WTC11 (cell line): ENCODE measurements around the gene NUDT21. TPM values are rescaled to one million over a fixed set of nuclear protein-coding genes. Genes with fewer than 3 reads are reported as not detected.

ENCODE experiments used
- ATAC-seq: fragments of 200-7000 bp; cut with Tn5 transposase; 2 replicates; pipeline ENCODE4 v1.10.0; 2021; ENCODE audit warnings: mild to moderate bottlenecking, moderate library complexity
- CTCF ChIA-PET: fragments of 300-600 bp; sonication (Branson Sonifier 250); formaldehyde crosslinking; loops from one replicate; lab custom pipeline; 2021; ENCODE audit warnings: antibody characterized with exemption; lab: Charles Lee
- POLR2A ChIA-PET: fragments of 350-600 bp; sonication (Branson Sonifier 250); formaldehyde crosslinking; loops from one replicate; lab custom pipeline; 2021; ENCODE audit warnings: antibody characterized with exemption; lab: Charles Lee
- DNase-seq: peaks from one replicate; pipeline ENCODE4 v3.0.0; 2021; ENCODE audit warnings: low spot score
- H3K27ac Mint-ChIP-seq: 2 replicates; pipeline ENCODE4 v1.8.0; 2021; ENCODE audit warnings: mixed read lengths
- H3K27me3 Mint-ChIP-seq: 2 replicates; pipeline ENCODE4 v1.8.0; 2021; ENCODE audit warnings: low read depth, mild to moderate bottlenecking, moderate library complexity, mixed read lengths
- H3K36me3 Mint-ChIP-seq: 2 replicates; pipeline ENCODE4 v1.8.0; 2021; ENCODE audit warnings: mixed read lengths
- H3K4me1 Mint-ChIP-seq: 2 replicates; pipeline ENCODE4 v1.8.0; 2022; ENCODE audit warnings: mixed read lengths
- H3K4me3 Mint-ChIP-seq: 2 replicates; pipeline ENCODE4 v1.8.0; 2021; ENCODE audit warnings: mild to moderate bottlenecking, moderate library complexity, mixed read lengths
- H3K9me3 Mint-ChIP-seq: 2 replicates; pipeline ENCODE4 v1.8.0; 2021; ENCODE audit warnings: mixed read lengths
- ELF4 ChIP-seq: sonication (generic); formaldehyde crosslinking; IDR thresholded peaks from 2 replicates; pipeline ENCODE4 v1.8.1; 2022; ENCODE audit warnings: low read depth, mild to moderate bottlenecking, moderate library complexity, missing genetic modification reagents
- GTF2I ChIP-seq: fragments of 250-450 bp; sonication (Bioruptor Pico); conservative IDR thresholded peaks from 2 replicates; pipeline ENCODE4 v1.4.0; 2021; ENCODE audit warnings: mild to moderate bottlenecking
- JUN ChIP-seq: sonication (generic); formaldehyde crosslinking; IDR thresholded peaks from 2 replicates; pipeline ENCODE4 v1.8.0; 2023; ENCODE audit warnings: mild to moderate bottlenecking, missing genetic modification reagents
- MYBL2 ChIP-seq: sonication (generic); formaldehyde crosslinking; IDR thresholded peaks from 2 replicates; pipeline ENCODE4 v1.8.1; 2023; ENCODE audit warnings: mild to moderate bottlenecking, moderate library complexity, missing genetic modification reagents
- PRRX2 ChIP-seq: fragments of 250-450 bp; sonication (Bioruptor Pico); IDR thresholded peaks from 2 replicates; pipeline ENCODE4 v1.8.0; 2021; ENCODE audit warnings: mild to moderate bottlenecking
- RELA ChIP-seq: sonication (generic); formaldehyde crosslinking; IDR thresholded peaks from 2 replicates; pipeline ENCODE4 v1.8.1; 2022; ENCODE audit warnings: missing genetic modification reagents, mild to moderate bottlenecking, borderline replicate concordance
- ZBTB21 ChIP-seq: sonication (generic); formaldehyde crosslinking; IDR thresholded peaks from 2 replicates; pipeline ENCODE4 v1.8.1; 2023; ENCODE audit warnings: mild to moderate bottlenecking, missing genetic modification reagents, borderline replicate concordance
- ZNF219 ChIP-seq: sonication (generic); formaldehyde crosslinking; IDR thresholded peaks from 2 replicates; pipeline ENCODE4 v1.8.0; 2023; ENCODE audit warnings: missing genetic modification reagents, mild to moderate bottlenecking, borderline replicate concordance
- ZNF423 ChIP-seq: fragments of 250-450 bp; sonication (Bioruptor Pico); IDR thresholded peaks from 2 replicates; pipeline ENCODE4 v2.1.2; 2022; ENCODE audit warnings: mild to moderate bottlenecking, moderate library complexity
- total RNA-seq: library from RNA; stranded (reverse); gene quantifications from 3 replicates; pipeline ENCODE4 v1.2.3, GENCODE V29; 2021
- TF ChIP-seq, protein P1 (sequence below): sonication (generic); formaldehyde crosslinking; IDR thresholded peaks from 2 replicates; pipeline ENCODE4 v1.8.1; 2023; ENCODE audit warnings: mild to moderate bottlenecking, missing genetic modification reagents, borderline replicate concordance
- TF ChIP-seq, protein P2 (sequence below): fragments of 250-450 bp; sonication (Bioruptor Pico); IDR thresholded peaks from 2 replicates; pipeline ENCODE4 v2.1.2; 2022; ENCODE audit warnings: mild to moderate bottlenecking, moderate library complexity
- TF ChIP-seq, protein P3 (sequence below): fragments of 250-450 bp; sonication (Bioruptor Pico); IDR thresholded peaks from 2 replicates; pipeline ENCODE4 v1.9.0; 2021; ENCODE audit warnings: mild to moderate bottlenecking
- TF ChIP-seq, protein P4 (sequence below): sonication (generic); formaldehyde crosslinking; IDR thresholded peaks from 2 replicates; pipeline ENCODE4 v1.8.0; 2022; ENCODE audit warnings: missing genetic modification reagents
- TF ChIP-seq, protein P5 (sequence below): sonication (generic); formaldehyde crosslinking; IDR thresholded peaks from 2 replicates; pipeline ENCODE4 v1.8.1; 2022; ENCODE audit warnings: mild to moderate bottlenecking, moderate library complexity, missing genetic modification reagents

The NUDT21 gene
- total RNA-seq, 1 experiment from 2014 or later, result 263 TPM

DNA sequence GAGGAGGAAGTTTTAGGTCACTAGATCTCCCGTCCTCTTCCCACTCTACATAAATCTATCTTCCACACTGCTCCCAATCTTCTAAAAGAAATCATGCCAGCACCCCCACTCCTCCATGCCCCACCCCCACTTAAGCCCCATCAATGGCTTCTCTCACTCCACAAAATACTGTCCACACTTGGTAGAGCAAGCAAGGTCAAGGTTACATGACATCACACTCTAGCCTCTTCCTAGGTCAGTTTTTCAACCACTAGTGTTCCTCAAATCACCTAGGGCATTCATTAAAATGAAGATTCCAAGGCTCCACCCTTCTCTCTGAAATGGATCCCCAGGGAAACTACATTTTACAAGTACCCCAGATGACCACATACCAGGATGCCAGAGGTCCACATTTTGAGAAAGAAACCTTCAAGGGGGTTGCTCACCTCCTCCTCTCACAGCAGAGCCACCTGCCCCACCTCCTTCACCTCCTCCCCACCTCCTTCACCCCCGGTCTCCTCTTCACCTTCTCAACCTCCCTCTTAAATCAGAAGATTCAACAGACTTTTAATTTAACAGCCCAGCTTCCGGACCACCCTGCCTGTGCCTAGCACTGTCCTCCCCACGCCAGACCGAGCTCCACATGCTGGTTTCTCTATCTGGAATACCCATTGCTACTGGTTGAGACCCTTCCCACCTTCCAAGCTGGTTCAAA lies 29.0 kb downstream of the NUDT21 start:
- Mint-ChIP-seq H3K27ac (no peak overlapping the region), H3K4me1 (peaks cover 42% of the 10 kb centered on the region), H3K36me3 (no peaks in the 10 kb centered on the region), H3K4me3 (no peak overlapping the region), H3K9me3 (no peaks in the 10 kb centered on the region), H3K27me3 (peaks cover 14% of the 10 kb centered on the region)
- no peak for TF ChIP-seq JUN (CRISPR knock-in tag)
- TF ChIP-seq RELA, result no peak
- TF ChIP-seq, protein P1, sequence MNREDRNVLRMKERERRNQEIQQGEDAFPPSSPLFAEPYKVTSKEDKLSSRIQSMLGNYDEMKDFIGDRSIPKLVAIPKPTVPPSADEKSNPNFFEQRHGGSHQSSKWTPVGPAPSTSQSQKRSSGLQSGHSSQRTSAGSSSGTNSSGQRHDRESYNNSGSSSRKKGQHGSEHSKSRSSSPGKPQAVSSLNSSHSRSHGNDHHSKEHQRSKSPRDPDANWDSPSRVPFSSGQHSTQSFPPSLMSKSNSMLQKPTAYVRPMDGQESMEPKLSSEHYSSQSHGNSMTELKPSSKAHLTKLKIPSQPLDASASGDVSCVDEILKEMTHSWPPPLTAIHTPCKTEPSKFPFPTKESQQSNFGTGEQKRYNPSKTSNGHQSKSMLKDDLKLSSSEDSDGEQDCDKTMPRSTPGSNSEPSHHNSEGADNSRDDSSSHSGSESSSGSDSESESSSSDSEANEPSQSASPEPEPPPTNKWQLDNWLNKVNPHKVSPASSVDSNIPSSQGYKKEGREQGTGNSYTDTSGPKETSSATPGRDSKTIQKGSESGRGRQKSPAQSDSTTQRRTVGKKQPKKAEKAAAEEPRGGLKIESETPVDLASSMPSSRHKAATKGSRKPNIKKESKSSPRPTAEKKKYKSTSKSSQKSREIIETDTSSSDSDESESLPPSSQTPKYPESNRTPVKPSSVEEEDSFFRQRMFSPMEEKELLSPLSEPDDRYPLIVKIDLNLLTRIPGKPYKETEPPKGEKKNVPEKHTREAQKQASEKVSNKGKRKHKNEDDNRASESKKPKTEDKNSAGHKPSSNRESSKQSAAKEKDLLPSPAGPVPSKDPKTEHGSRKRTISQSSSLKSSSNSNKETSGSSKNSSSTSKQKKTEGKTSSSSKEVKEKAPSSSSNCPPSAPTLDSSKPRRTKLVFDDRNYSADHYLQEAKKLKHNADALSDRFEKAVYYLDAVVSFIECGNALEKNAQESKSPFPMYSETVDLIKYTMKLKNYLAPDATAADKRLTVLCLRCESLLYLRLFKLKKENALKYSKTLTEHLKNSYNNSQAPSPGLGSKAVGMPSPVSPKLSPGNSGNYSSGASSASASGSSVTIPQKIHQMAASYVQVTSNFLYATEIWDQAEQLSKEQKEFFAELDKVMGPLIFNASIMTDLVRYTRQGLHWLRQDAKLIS (CRISPR knock-in tag), result no peak
- no peak for TF ChIP-seq ELF4 (CRISPR knock-in tag)
- TF ChIP-seq GTF2I (CRISPR knock-in tag), result no peak
- TF ChIP-seq PRRX2 (CRISPR knock-in tag), result no peak
- TF ChIP-seq ZNF423, result no peak
- TF ChIP-seq, protein P2, sequence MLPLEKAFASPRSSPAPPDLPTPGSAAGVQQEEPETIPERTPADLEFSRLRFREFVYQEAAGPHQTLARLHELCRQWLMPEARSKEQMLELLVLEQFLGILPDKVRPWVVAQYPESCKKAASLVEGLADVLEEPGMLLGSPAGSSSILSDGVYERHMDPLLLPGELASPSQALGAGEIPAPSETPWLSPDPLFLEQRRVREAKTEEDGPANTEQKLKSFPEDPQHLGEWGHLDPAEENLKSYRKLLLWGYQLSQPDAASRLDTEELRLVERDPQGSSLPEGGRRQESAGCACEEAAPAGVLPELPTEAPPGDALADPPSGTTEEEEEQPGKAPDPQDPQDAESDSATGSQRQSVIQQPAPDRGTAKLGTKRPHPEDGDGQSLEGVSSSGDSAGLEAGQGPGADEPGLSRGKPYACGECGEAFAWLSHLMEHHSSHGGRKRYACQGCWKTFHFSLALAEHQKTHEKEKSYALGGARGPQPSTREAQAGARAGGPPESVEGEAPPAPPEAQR (CRISPR knock-in tag), result no peak
- ChIA-PET POLR2A (no interaction called here), CTCF (interaction anchor here (1.4 kb wide), 1 partner anchor 66 kb away, joined by 3 read pairs; no protein-coding TSS in a partner anchor)
- no peak for ATAC-seq
- DNase-seq, result no peak

DNA sequence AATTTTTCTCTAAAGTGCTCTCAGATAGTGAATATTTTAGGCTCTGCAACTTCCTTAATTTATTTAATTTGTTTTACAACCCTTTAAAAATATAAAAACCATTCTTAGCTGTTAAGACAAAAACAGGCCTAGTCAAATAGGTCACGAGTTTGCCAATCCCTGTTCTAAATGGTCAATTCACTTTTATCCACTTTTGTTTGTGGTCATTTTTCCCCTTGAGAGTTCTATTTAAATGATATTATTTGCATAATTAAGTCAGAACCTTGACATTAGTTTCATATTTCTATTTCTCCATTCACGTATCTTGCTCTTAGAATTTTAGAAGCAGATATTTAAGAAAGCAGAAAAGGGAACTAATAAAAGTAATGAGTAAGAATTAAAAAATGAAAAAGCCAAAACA lies 29.8 kb downstream of the NUDT21 start:
- no peak overlapping the region for H3K4me3 Mint-ChIP-seq
- ATAC-seq, result no peak

More for the DNA sequence above, 29.8 kb downstream of the NUDT21 start:
- TF ChIP-seq ZBTB21 (CRISPR knock-in tag) (no peak), MYBL2 (CRISPR knock-in tag) (no peak), RELA (no peak), PRRX2 (CRISPR knock-in tag) (no peak), ZNF423 (no peak), ZNF219 (no peak)
- TF ChIP-seq, protein P3, sequence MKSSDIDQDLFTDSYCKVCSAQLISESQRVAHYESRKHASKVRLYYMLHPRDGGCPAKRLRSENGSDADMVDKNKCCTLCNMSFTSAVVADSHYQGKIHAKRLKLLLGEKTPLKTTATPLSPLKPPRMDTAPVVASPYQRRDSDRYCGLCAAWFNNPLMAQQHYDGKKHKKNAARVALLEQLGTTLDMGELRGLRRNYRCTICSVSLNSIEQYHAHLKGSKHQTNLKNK, result no peak
- TF ChIP-seq, protein P4, sequence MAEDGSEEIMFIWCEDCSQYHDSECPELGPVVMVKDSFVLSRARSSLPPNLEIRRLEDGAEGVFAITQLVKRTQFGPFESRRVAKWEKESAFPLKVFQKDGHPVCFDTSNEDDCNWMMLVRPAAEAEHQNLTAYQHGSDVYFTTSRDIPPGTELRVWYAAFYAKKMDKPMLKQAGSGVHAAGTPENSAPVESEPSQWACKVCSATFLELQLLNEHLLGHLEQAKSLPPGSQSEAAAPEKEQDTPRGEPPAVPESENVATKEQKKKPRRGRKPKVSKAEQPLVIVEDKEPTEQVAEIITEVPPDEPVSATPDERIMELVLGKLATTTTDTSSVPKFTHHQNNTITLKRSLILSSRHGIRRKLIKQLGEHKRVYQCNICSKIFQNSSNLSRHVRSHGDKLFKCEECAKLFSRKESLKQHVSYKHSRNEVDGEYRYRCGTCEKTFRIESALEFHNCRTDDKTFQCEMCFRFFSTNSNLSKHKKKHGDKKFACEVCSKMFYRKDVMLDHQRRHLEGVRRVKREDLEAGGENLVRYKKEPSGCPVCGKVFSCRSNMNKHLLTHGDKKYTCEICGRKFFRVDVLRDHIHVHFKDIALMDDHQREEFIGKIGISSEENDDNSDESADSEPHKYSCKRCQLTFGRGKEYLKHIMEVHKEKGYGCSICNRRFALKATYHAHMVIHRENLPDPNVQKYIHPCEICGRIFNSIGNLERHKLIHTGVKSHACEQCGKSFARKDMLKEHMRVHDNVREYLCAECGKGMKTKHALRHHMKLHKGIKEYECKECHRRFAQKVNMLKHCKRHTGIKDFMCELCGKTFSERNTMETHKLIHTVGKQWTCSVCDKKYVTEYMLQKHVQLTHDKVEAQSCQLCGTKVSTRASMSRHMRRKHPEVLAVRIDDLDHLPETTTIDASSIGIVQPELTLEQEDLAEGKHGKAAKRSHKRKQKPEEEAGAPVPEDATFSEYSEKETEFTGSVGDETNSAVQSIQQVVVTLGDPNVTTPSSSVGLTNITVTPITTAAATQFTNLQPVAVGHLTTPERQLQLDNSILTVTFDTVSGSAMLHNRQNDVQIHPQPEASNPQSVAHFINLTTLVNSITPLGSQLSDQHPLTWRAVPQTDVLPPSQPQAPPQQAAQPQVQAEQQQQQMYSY (CRISPR knock-in tag), result no peak
- TF ChIP-seq, protein P5, sequence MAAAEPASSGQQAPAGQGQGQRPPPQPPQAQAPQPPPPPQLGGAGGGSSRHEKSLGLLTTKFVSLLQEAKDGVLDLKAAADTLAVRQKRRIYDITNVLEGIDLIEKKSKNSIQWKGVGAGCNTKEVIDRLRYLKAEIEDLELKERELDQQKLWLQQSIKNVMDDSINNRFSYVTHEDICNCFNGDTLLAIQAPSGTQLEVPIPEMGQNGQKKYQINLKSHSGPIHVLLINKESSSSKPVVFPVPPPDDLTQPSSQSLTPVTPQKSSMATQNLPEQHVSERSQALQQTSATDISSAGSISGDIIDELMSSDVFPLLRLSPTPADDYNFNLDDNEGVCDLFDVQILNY (CRISPR knock-in tag), result no peak
- Mint-ChIP-seq H3K4me1 (peaks cover 42% of the 10 kb centered on the region), H3K27ac (no peak overlapping the region), H3K36me3 (no peaks in the 10 kb centered on the region), H3K27me3 (peaks cover 14% of the 10 kb centered on the region), H3K9me3 (no peaks in the 10 kb centered on the region)
- DNase-seq, result no peak
- ChIA-PET POLR2A (no interaction called here), CTCF (no interaction called here)
